ENCODE measurements around the gene OTOR. TPM values are rescaled to one million over a fixed set of nuclear protein-coding genes. Genes with fewer than 3 reads are reported as not detected.

OTOR gene, protein sequence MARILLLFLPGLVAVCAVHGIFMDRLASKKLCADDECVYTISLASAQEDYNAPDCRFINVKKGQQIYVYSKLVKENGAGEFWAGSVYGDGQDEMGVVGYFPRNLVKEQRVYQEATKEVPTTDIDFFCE
- not detected for polyA plus RNA-seq (2012; ENCODE audit: low read depth, missing spikeins)

DNA sequence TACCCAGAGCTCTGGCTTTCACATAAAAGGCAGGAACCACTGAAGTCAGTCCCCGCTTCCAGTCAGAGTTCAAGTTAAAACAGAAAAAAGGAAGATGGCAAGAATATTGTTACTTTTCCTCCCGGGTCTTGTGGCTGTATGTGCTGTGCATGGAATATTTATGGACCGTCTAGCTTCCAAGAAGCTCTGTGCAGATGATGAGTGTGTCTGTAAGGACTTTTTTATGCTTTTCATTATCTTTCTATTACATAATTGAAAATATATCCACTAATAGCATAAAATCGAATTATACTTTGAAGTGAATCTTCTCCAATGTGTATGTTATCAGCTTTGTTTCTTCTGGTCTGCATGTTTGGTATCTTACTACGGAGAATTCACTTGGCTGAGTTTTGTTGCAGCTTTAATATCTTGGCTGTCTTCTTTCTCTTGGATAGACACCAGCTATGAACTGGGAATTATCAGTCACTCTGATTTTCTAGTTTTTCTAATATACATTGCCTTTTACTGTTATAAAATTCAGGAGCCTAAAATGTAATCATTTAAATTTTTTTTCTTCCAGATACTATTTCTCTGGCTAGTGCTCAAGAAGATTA, at the start of gene OTOR:
Gene OTOR (plus strand): TSS at position 51 of the 593 bp plus-strand sequence. CDS start 44 bp downstream, at position 95.
- FAIRE-seq (no peak), DNase-seq (ENCODE audit: insufficient read length, low spot score) (no peak)
- TF ChIP-seq POLR2A (IDR thresholded peaks at IDR 0.05; ENCODE audit: low read depth, low read length) (no peak), POU2F2 (IDR thresholded peaks at IDR 0.05; ENCODE audit: low read depth, low read length) (no peak), SPI1 (IDR thresholded peaks at IDR 0.05; ENCODE audit: low read depth, low read length) (no peak), POLR2AphosphoS5 (IDR thresholded peaks at IDR 0.05; ENCODE audit: low read depth, low read length) (no peak), PAX5 (IDR thresholded peaks at IDR 0.05; ENCODE audit: insufficient read depth, low read length, severe bottlenecking) (no peak), TAF1 (IDR thresholded peaks at IDR 0.05; ENCODE audit: low read depth, low read length) (no peak)

DNA sequence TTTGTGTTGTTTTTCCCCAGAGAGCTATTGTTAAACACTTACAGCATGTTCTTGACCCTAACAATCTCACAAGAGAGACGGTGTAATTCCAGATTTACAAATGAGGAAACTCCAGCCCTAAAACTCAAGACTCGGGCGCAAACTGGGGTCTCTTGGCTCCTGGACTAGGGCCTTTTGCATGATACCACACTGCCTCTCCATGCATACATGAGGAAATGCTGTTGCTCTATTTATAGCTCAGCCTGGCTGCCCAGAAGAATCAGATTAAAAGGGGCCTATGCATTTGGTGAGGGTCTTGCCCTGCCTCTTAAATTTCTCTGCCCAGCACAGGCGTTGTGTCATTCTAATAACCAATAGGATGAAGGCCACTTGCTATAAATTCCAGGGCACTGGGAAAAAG, 48.9 kb upstream of the OTOR start:
- DNase-seq (ENCODE audit: insufficient read length, low spot score): no peak
- TF ChIP-seq SPI1 (IDR thresholded peaks at IDR 0.05; ENCODE audit: low read depth, low read length): no peak
- TF ChIP-seq POU2F2 (IDR thresholded peaks at IDR 0.05; ENCODE audit: low read depth, low read length): no peak
- no peak for TF ChIP-seq PAX5 (IDR thresholded peaks at IDR 0.05; ENCODE audit: insufficient read depth, low read length, severe bottlenecking)
- no peak for FAIRE-seq

DNA sequence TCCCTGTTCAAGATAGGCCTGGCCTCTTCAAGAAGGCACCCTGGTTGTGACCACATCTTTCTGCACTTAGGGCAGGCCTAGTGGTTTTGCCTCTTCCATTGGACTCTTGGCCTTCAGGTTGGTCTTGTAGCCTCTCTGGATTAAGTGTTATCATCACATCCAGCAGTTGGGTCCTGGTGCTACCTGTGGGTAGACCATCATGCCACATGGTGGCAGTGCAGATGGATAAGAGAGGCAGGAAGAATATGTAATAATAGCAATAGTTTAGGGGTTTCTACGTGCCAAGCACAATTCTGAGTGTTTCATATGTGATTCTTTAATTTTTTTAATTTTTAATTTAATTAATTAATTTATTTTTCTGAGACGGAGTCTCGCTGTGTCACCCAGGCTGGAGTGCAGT, 46.9 kb upstream of the OTOR start:
- DNase-seq (ENCODE audit: insufficient read length, low spot score) (no peak), FAIRE-seq (peak; percentile 87)
- TF ChIP-seq POLR2AphosphoS5 (IDR thresholded peaks at IDR 0.05; ENCODE audit: low read depth, low read length) (no peak), POU2F2 (IDR thresholded peaks at IDR 0.05; ENCODE audit: low read depth, low read length) (no peak), TAF1 (IDR thresholded peaks at IDR 0.05; ENCODE audit: low read depth, low read length) (no peak), SPI1 (IDR thresholded peaks at IDR 0.05; ENCODE audit: low read depth, low read length) (no peak), POLR2A (IDR thresholded peaks at IDR 0.05; ENCODE audit: low read depth, low read length) (no peak), PAX5 (IDR thresholded peaks at IDR 0.05; ENCODE audit: insufficient read depth, low read length, severe bottlenecking) (no peak)

DNA sequence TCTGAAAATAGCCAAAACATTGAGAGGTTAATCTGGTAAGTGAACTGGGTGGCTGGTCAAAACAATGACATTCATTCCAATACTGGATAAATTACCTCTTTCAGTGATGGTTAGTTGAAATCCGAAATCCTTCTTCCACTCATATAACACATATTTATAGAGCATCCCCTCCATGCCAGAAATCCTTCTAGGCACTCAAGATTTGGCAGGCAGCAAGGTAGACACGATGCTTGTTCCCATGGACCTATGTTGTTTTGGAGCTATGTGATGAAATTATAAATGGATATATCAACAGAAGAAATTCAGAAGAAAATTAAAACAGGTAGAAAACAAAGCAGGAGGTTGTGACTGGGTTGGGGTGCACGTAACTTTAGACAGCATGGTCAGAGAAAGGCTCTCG, 44.6 kb upstream of the OTOR start:
- no peak for TF ChIP-seq POU2F2 (IDR thresholded peaks at IDR 0.05; ENCODE audit: low read depth, low read length)
- no peak for TF ChIP-seq SPI1 (IDR thresholded peaks at IDR 0.05; ENCODE audit: low read depth, low read length)
- TF ChIP-seq POLR2AphosphoS5 (IDR thresholded peaks at IDR 0.05; ENCODE audit: low read depth, low read length): no peak
- TF ChIP-seq POLR2A (IDR thresholded peaks at IDR 0.05; ENCODE audit: low read depth, low read length): no peak
- no peak for TF ChIP-seq TAF1 (IDR thresholded peaks at IDR 0.05; ENCODE audit: low read depth, low read length)
- TF ChIP-seq PAX5 (IDR thresholded peaks at IDR 0.05; ENCODE audit: insufficient read depth, low read length, severe bottlenecking): no peak
- DNase-seq (ENCODE audit: insufficient read length, low spot score): no peak
- FAIRE-seq: no peak

DNA sequence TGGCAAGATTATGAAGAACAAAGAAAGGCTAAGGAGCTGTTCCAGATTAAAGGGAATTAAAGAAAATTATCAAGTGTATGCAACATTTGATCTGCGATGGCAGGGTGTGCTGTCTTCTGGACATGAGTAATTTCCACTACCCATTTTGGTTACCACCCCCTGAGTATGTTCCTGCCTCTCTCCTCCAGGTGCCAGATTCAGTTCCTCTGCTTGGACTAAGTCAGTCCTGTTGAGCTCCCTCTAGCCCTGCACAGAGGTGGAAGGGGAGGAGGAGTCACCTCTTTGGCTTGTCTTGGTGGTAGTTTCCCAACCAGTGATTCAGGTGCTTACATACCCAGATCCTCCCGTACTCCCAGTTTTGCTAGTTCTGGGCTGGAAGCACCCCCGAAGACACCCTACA, 40.5 kb upstream of the OTOR start:
- DNase-seq (ENCODE audit: insufficient read length, low spot score) (no peak), FAIRE-seq (peak; percentile 84)
- TF ChIP-seq POLR2A (IDR thresholded peaks at IDR 0.05; ENCODE audit: low read depth, low read length): no peak
- TF ChIP-seq SPI1 (IDR thresholded peaks at IDR 0.05; ENCODE audit: low read depth, low read length): peak; percentile 83
- TF ChIP-seq POU2F2 (IDR thresholded peaks at IDR 0.05; ENCODE audit: low read depth, low read length): 0 out of 2 replicates have a peak, but pooled peaks have one; percentile 24
- no peak for TF ChIP-seq TAF1 (IDR thresholded peaks at IDR 0.05; ENCODE audit: low read depth, low read length)

DNA sequence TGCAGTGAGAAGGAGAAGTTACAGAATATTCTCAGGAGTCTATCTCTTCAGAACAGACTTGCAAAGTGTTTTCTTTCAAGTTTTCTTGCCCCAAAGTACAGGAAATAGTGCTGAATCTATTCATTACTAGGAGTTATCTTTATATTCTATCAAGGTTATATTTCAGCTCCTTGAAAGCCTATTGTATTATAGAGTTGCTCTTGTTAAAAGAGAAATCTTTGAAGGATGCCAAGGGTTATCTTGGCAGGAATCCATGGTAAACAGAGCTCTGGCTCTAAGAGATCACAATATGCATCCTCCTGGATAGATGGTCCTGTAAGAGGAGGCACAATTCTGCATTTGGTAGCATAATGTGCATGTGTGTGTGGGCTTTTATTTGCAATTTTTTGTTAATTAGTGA, 39.6 kb upstream of the OTOR start:
- DNase-seq (ENCODE audit: insufficient read length, low spot score): no peak
- TF ChIP-seq POU2F2 (IDR thresholded peaks at IDR 0.05; ENCODE audit: low read depth, low read length) (no peak), TAF1 (IDR thresholded peaks at IDR 0.05; ENCODE audit: low read depth, low read length) (no peak), POLR2AphosphoS5 (IDR thresholded peaks at IDR 0.05; ENCODE audit: low read depth, low read length) (no peak), SPI1 (IDR thresholded peaks at IDR 0.05; ENCODE audit: low read depth, low read length) (no peak)
- FAIRE-seq: no peak

DNA sequence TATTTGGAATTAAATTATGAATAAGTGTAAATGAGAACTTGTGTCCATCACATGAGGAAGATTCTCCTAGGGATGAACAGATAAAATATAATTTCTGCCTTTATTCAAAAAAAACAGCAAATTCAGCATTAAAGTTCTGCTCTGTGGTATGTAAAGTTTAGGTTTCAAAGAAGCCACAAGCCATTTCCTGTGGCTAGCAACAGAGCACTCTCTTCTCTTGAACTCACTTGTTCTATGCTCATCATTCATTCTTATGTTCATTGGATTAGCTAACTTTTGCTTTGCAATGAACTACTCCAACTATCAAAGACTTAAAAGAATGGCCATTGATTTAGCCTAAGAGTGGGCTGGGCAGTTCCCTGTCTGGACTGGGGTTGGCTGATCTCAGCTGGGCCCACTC, 39.1 kb upstream of the OTOR start:
- peak; percentile 45 for FAIRE-seq
- peak; percentile 15 for DNase-seq (ENCODE audit: insufficient read length, low spot score)
- no peak for TF ChIP-seq POU2F2 (IDR thresholded peaks at IDR 0.05; ENCODE audit: low read depth, low read length)
- TF ChIP-seq SPI1 (IDR thresholded peaks at IDR 0.05; ENCODE audit: low read depth, low read length): no peak
- TF ChIP-seq POLR2A (IDR thresholded peaks at IDR 0.05; ENCODE audit: low read depth, low read length): no peak
- no peak for TF ChIP-seq POLR2AphosphoS5 (IDR thresholded peaks at IDR 0.05; ENCODE audit: low read depth, low read length)
- no peak for TF ChIP-seq PAX5 (IDR thresholded peaks at IDR 0.05; ENCODE audit: insufficient read depth, low read length, severe bottlenecking)
- no peak for TF ChIP-seq TAF1 (IDR thresholded peaks at IDR 0.05; ENCODE audit: low read depth, low read length)

DNA sequence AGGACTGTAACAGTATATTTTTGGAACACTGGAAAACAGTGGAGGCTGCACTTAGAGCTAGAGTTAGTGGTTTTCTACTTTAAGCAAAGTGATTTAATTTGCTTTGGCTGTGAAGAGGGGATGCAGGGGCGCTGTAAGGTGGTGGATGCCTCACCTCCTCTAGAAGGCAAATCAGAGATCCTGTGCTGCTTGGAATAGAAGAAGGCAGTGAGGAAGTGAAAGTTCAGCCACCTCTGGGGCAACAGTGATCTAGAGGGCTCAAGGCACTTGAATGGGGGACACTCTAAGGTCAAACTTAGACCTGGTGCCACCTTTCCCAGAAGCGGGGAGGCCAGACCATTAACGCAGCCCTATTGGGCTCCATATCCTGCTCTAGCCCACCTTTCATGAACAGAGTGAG, 37.4 kb upstream of the OTOR start:
- DNase-seq (ENCODE audit: insufficient read length, low spot score) (no peak), FAIRE-seq (peak; percentile 86)
- TF ChIP-seq TAF1 (IDR thresholded peaks at IDR 0.05; ENCODE audit: low read depth, low read length): no peak
- TF ChIP-seq POU2F2 (IDR thresholded peaks at IDR 0.05; ENCODE audit: low read depth, low read length): no peak
- peak; percentile 94 for TF ChIP-seq SPI1 (IDR thresholded peaks at IDR 0.05; ENCODE audit: low read depth, low read length)
- TF ChIP-seq POLR2AphosphoS5 (IDR thresholded peaks at IDR 0.05; ENCODE audit: low read depth, low read length): no peak
- TF ChIP-seq POLR2A (IDR thresholded peaks at IDR 0.05; ENCODE audit: low read depth, low read length): no peak
- TF ChIP-seq PAX5 (IDR thresholded peaks at IDR 0.05; ENCODE audit: insufficient read depth, low read length, severe bottlenecking): no peak

DNA sequence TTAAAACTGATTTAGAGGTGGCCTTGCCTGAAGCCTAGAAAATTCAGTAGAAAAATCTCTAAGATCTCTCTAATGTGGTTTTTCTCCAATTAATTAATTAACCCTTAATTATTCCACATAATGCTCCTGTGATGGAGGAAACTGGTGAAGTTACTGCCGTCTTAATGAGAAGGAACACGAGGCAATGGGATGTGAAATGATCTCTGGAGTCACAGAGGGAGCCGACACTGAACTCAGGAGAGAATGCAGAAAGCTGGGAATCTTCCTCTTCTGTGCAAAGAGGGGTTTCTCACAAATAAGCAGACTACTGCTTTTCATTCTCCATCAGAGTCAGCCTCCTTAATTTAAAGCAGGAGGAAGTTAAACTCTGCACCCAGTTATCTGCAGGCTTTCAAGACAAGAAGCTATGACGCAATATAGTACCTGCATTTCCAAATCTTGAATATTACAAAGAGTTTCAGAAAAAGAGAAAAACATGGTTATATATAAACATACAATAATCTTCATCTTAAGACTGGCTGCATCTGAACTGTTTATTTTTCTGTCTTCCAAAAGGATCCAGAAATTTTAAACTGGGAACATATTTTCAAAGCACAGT, 36.4 kb upstream of the OTOR start:
- no peak for TF ChIP-seq PAX5 (IDR thresholded peaks at IDR 0.05; ENCODE audit: insufficient read depth, low read length, severe bottlenecking)
- no peak for FAIRE-seq
- no peak for DNase-seq (ENCODE audit: insufficient read length, low spot score)

DNA sequence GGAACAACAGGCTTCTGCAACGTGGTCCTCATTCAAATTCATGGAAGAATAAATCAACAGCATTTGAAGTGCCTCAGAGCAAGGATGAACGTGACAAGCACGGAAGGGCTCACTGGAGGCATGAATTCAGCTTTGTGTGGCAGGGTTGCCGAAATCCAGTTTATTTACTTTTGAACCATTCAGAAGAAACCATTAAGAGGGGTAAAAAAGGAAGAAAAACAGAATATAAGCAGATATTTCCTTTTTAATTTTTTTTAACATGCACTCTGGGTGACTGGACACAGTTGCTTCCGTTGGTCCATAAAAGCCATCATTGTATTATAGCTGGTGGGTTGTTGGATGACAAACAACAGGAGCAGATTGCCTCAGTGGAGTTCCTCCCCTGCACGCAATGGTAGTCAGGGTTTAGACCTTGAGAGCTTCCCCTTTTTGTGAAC, 35.6 kb upstream of the OTOR start:
- TF ChIP-seq PAX5 (IDR thresholded peaks at IDR 0.05; ENCODE audit: insufficient read depth, low read length, severe bottlenecking) (no peak), POLR2AphosphoS5 (IDR thresholded peaks at IDR 0.05; ENCODE audit: low read depth, low read length) (no peak), TAF1 (IDR thresholded peaks at IDR 0.05; ENCODE audit: low read depth, low read length) (no peak), POU2F2 (IDR thresholded peaks at IDR 0.05; ENCODE audit: low read depth, low read length) (no peak), SPI1 (IDR thresholded peaks at IDR 0.05; ENCODE audit: low read depth, low read length) (no peak)
- FAIRE-seq (no peak), DNase-seq (ENCODE audit: insufficient read length, low spot score) (no peak)

All from GM12891 (cell line).